GM18502 (cell line): ENCODE results near the gene ZC2HC1B.
"Not testable (repeated sequence)": the region's sequence is repeated elsewhere in the genome, so short reads cannot be mapped to it uniquely, and the experiment has no call there.

ENCODE experiments used
- ATAC-seq: cut with Tn5 transposase; IDR thresholded peaks from one replicate; pipeline ENCODE4 v1.9.1; 2021; ENCODE audit warnings: mild to moderate bottlenecking; ENCODE audit not compliant: unreplicated experiment, poor library complexity

The ZC2HC1B gene

GRCh38 chr6:143864234-143864633, at the start of gene ZC2HC1B:
ZC2HC1B (plus strand) TSS chr6:143864474; CDS start chr6:143864540, 66 bp downstream.
- no peak for ATAC-seq

- no peak for ATAC-seq
These were observed 46.7 kb upstream of the ZC2HC1B start for GRCh38 chr6:143817621-143818020.

GRCh38 chr6:143821359-143821758, 42.9 kb upstream of the ZC2HC1B start:
- no peak for ATAC-seq

GRCh38 chr6:143822584-143823024, 41.7 kb upstream of the ZC2HC1B start:
- ATAC-seq, result no peak

GRCh38 chr6:143823548-143823947, 40.7 kb upstream of the ZC2HC1B start:
- ATAC-seq, result no peak

- ATAC-seq, result no peak
These were observed 35.7 kb upstream of the ZC2HC1B start for GRCh38 chr6:143828572-143828971.

GRCh38 chr6:143836150-143836549, 28.1 kb upstream of the ZC2HC1B start:
- ATAC-seq, result no peak

GRCh38 chr6:143838395-143838794, 25.9 kb upstream of the ZC2HC1B start:
- ATAC-seq, result no peak

GRCh38 chr6:143839196-143839595, 25.1 kb upstream of the ZC2HC1B start:
- ATAC-seq, result no peak

GRCh38 chr6:143840595-143841265, 23.5 kb upstream of the ZC2HC1B start:
- no peak for ATAC-seq

- ATAC-seq, result no peak
These were observed 21.8 kb upstream of the ZC2HC1B start for GRCh38 chr6:143842461-143842901.

GRCh38 chr6:143842902-143843676, 21.2 kb upstream of the ZC2HC1B start, which contains the start of gene LTV1:
LTV1 (plus strand) TSS chr6:143843338; CDS start chr6:143843478, 140 bp downstream.
- ATAC-seq, result peak; percentile 100

- peak; percentile 7 for ATAC-seq
These were observed 20.6 kb upstream of the ZC2HC1B start for GRCh38 chr6:143843677-143843999.

GRCh38 chr6:143844006-143844405, 20.3 kb upstream of the ZC2HC1B start:
- ATAC-seq, result no peak

- ATAC-seq, result no peak
These were observed 19.2 kb upstream of the ZC2HC1B start for GRCh38 chr6:143845033-143845432.

- not testable (repeated sequence) for ATAC-seq
These were observed 12.6 kb upstream of the ZC2HC1B start for GRCh38 chr6:143851706-143852105.

GRCh38 chr6:143855057-143855456, 9.2 kb upstream of the ZC2HC1B start:
- ATAC-seq, result not testable (repeated sequence)

- ATAC-seq, result not testable (repeated sequence)
These were observed 7.5 kb upstream of the ZC2HC1B start for GRCh38 chr6:143856762-143857161.

- ATAC-seq, result no peak
These were observed 6.6 kb upstream of the ZC2HC1B start for GRCh38 chr6:143857651-143858050.

- no peak for ATAC-seq
These were observed 4.2 kb upstream of the ZC2HC1B start for GRCh38 chr6:143859891-143860660.

- ATAC-seq, result no peak
These were observed 503 bp upstream of the ZC2HC1B start for GRCh38 chr6:143863771-143864170.
